ENCODE results near the gene RESF1. TPM values are rescaled to one million over a fixed set of nuclear protein-coding genes. Genes with fewer than 3 reads are reported as not detected.
"Not testable (repeated sequence)": the region's sequence is repeated elsewhere in the genome, so short reads cannot be mapped to it uniquely, and the experiment has no call there.

RESF1 gene
- 10 to 100 TPM; 54.6 to 55.8 TPM for total RNA-seq

- ChIA-PET CTCF (interaction anchor here (0.8 to 1.3 kb wide), 3 partner anchors 9 to 306 kb away, joined by 3 to 4 read pairs (median 3); no protein-coding TSS in a partner anchor), POLR2A (interaction anchor here (1.0 to 3.2 kb wide), 6 partner anchors 31 to 300 kb away, joined by 3 to 11 read pairs (median 5); partner anchors contain the start of genes AMN1 and ETFBKMT)
Measured at GRCh38 chr12:31959161-31959700, at the start of gene RESF1. Gene RESF1 (plus strand): TSS chr12:31959415. CDS start chr12:31980956, 21,541 bp downstream.

DNA sequence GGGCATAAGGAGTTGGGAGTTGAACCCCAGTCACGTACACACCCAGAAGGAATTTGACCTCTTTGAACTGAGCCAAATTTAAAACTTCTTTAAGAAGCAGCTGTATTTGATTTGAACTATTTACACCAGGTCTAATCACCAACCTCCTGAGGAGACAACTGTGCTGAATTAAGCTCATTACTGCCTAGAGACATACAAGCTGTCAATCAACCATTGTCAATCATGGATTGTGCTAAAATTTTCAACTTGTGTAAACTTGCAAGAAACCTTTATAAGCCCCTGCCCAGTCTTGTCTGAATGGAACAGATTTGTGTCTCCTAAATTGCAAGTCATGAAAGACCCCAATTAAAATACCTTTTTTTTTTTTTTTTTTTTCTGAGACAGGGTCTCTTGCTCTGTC, 44.3 kb upstream of the RESF1 start:
- ChIA-PET CTCF (interaction anchor here (0.7 kb wide), 1 partner anchor 178 kb away, joined by 4 read pairs; no protein-coding TSS in a partner anchor), POLR2A (no interaction called here)

GRCh38 chr12:31915446-31915845, 43.8 kb upstream of the RESF1 start:
- ChIA-PET CTCF (interaction anchor here (0.7 kb wide), 1 partner anchor 178 kb away, joined by 4 read pairs; no protein-coding TSS in a partner anchor), POLR2A (no interaction called here)

DNA sequence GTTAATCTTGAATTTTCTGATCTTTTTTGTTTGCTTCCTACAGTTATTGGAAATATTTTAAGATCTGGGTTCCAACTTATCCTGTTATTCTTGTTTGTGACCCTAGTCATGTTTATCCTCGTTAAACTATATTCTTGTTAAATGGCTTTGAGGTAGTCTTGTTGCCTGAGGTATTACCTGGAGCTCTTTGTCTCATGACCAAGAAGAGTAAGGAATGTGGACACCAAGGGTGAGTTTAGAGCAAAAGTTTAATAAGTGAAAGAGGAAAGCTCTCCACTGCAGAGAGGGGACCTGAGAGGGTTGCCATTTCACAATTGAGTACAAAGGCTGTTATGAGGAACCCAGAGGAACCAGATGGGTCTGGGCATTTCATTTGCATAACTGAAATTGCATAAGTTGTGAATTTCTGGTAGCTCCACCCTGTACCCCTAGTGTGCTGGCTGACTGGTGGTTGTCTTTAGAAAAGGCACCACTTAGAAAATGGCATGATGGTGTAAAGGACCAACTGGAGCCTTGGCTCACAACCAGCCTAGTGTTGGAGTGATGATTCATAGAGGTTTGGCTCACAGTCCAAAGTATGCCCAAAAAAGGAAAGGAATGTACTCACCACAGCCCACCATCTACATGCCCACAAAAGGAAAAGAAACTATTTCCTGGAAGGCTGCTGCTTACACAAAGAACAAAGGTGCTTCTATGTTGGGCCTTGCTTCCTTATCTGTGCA, 36.7 kb upstream of the RESF1 start:
- ChIA-PET CTCF (no interaction called here), POLR2A (no interaction called here)

GRCh38 chr12:31923063-31923412, 36.2 kb upstream of the RESF1 start:
- CTCF ChIA-PET, result no interaction called here
- POLR2A ChIA-PET, result no interaction called here

- ChIA-PET POLR2A (interaction anchor here (0.6 kb wide), 1 partner anchor 135 kb away, joined by 4 read pairs; no protein-coding TSS in a partner anchor), CTCF (interaction anchor here (0.6 kb wide), 1 partner anchor 264 kb away, joined by 3 read pairs; no protein-coding TSS in a partner anchor)
Measured at GRCh38 chr12:31928246-31929026, 30.8 kb upstream of the RESF1 start.

- ChIA-PET POLR2A (interaction anchor here (0.6 kb wide), 1 partner anchor 134 kb away, joined by 4 read pairs; no protein-coding TSS in a partner anchor), CTCF (no interaction called here)
Measured at GRCh38 chr12:31929027-31929526, 30.1 kb upstream of the RESF1 start.

DNA sequence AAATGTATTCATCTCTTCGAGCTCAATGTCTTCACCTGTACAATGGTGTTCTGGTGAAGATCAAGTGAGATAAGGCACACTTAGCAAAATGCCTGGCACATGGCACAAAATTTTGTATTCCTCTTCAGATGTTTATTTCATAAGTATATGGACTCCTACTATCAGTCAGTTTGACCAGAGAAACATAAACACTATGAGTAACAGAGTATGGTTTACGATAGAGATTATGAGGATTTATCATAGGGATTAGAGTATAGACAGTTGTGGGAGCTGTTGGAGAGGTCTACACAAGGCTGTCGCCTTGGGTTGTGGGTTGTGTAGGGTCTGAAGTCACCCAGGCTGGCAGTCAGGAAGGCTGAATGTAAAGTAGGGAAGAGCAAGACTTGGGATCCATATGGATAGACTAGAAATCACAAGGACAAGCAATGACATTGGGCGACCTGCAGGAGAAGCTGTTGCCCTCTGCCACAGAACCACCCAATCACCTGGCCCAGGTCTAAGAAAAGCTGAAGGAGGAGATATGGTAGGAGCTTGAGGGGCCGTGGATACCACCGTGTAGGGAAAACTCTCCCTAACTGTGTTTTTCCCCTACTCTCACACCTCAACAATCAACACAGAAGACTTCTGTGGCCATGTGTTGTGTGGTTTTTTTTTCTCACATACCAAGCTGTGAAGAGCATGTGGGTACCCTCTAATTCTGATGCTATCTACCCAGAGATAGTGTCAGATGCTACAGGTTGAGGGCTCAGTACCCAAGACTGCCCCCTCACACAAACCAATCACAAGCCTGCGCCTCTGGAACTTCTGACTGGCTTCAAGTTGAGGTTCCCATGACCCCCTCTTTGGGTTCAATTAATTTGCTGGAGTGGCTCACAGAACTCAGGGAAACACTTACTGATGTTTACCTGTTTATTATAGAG, 27.2 kb upstream of the RESF1 start:
- POLR2A ChIA-PET, result interaction anchor here (0.8 kb wide), 1 partner anchor 9 kb away, joined by 3 read pairs; no protein-coding TSS in a partner anchor
- CTCF ChIA-PET, result interaction anchor here (1.1 kb wide), 1 partner anchor 36 kb away, joined by 3 read pairs; no protein-coding TSS in a partner anchor

GRCh38 chr12:31944299-31944698, 14.9 kb upstream of the RESF1 start:
- POLR2A ChIA-PET, result no interaction called here
- CTCF ChIA-PET, result no interaction called here

DNA sequence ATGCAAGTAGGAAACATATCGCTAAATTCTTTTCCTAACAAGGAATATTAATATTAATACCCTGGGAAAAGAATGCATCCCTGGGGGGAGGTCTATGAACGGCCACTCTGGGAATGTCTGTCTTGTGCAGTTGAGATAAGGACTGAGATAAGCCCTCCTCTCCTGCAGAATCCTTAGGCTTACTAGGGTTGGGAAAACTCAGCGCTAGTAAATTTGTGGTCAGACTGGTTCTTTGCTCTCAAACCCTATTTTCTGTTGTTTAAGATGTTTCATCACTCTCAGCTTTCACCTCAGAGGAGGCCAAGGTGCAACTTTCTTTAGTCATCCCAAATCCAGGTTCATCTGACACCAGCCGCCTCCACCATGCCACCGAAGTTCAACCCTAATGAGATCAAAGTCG, 11.2 kb upstream of the RESF1 start:
- CTCF ChIA-PET, result no interaction called here
- POLR2A ChIA-PET, result no interaction called here

DNA sequence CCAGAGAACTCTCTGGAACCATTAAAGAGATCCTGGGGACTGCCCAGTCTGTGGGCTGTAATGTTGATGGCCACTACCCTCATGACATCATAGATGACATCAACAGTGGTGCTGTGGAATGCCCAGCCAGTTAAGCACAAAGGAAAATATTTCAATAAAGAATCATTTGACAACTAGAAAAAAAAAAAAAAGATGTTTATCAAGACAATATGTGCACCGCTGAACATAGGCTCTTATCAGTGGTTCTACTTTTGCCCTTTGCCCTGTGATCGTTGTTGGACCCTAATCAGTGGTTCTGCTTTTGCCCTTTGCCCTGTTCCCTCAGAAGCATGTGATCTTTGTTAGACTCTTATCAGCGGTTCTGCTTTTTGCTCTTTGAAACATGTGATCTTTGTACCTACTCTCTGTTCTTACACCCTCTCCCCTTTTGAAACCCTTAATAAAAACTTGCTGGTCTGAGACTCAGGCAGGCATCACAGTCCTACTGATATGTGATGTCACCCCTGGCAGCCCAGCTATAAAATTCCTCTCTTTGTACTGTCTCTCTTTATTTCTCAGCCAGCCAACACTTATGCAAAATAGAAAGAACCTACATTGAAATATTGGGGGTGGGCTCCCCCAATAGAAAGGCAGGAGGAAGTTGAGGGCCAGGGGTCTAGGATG, 10.4 kb upstream of the RESF1 start:
- CTCF ChIA-PET, POLR2A ChIA-PET: not testable (repeated sequence)

DNA sequence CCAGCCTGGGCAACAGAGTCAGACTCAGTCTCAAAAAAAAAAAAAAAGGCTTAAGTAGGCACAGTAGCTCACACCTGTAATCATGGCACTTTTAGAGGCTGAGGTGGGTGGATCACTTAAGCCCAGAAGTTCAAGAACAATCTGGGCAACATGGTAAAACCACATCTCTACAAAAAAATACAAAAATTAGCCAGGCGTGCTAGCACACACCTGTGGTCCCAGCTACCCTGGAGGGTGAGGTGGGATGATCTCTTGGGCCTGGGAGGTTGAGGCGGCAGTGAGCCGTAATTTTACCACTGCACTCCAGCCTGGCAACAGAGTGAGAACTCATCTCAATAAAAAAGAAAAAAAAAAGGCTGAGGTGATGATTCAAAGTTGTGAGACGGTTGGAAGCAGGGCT, 9.1 kb upstream of the RESF1 start:
- POLR2A ChIA-PET, result no interaction called here
- CTCF ChIA-PET, result interaction anchor here (0.6 to 1.4 kb wide), 3 partner anchors 9 to 268 kb away, joined by 3 read pairs; no protein-coding TSS in a partner anchor

DNA sequence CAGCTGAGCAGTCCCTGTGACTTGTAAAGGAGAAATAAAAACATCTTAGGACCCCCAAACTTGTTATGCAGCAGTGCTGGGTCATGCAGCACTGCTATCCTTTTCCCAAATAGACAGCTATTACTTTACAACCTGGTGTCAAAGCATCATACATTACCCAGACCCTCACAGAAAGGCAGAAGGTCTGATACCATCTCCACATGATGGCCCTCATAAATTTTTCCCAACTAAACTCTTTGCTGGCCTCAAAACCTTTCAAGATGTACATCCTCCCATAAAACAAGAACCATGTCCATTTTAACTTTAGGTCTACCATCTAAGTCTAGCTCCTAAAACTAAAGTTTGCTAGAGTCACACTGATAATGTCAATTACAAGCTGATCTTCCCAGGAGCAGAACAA, 8.7 kb upstream of the RESF1 start:
- ChIA-PET POLR2A (no interaction called here), CTCF (interaction anchor here (0.6 to 1.4 kb wide), 3 partner anchors 8 to 268 kb away, joined by 3 read pairs; no protein-coding TSS in a partner anchor)

DNA sequence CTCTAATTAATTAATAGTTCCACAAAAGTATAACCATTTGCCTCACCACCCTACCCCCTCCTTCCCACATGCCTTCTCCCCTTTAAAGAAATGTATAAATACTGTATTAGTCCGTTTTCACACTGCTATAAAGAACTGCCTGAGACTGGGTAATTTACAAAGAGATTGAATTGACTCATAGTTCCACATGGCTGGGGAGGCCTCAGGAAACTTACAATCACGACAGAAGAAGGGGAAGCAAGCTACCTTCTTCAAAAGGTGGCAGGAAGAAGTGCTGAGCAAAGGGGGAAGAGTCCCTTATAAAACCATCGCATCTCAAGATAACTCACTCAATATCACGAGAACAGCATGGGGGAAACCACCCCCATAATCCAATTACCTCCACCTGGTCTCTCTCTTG, 8.2 kb upstream of the RESF1 start:
- ChIA-PET POLR2A (no interaction called here), CTCF (interaction anchor here (1.2 to 1.4 kb wide), 2 partner anchors 8 to 269 kb away, joined by 3 read pairs; no protein-coding TSS in a partner anchor)

DNA sequence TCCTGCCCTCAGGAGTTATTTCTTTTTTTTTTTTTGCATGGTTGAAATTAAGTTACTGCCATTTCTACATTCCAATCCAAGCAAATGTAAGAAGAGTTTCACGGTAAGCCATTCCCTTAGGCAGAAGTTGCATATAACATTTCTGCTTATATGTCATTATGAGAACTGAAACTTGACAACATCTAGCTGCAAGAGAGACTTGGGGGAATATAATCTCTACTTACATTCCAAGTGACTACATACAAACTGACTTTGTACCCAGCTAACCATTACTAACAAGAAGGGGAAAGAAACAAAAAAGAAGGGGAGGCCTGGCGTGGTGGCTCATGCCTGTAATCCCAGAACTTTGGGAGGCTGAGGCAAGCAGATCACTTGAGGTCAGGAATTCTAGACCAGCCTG, 7.3 kb upstream of the RESF1 start:
- ChIA-PET POLR2A (no interaction called here), CTCF (interaction anchor here (0.7 kb wide), 1 partner anchor 28 kb away, joined by 5 read pairs; no protein-coding TSS in a partner anchor)

GRCh38 chr12:31952418-31952817, 6.8 kb upstream of the RESF1 start:
- ChIA-PET POLR2A (no interaction called here), CTCF (no interaction called here)

- ChIA-PET POLR2A (no interaction called here), CTCF (no interaction called here)
Measured at GRCh38 chr12:31954925-31955858, 4.0 kb upstream of the RESF1 start.
